Muscle of leg (tissue), 11 donors: Measurements from ENCODE around the gene ELMO1. TPM values are rescaled to one million over a fixed set of nuclear protein-coding genes. Genes with fewer than 3 reads are reported as not detected.
A peak's percentile ranks its signal among the peaks of the same experiment; 100 is the strongest.

Source experiments
- DNase-seq: peaks from one replicate; pipeline ENCODE4 v3.0.0; 2013
- H3K27ac ChIP-seq: one replicate; pipeline ENCODE4 v1.5.1; 2013; ENCODE audit warnings: mild to moderate bottlenecking, low read length, control low read depth
- H3K27me3 ChIP-seq: one replicate; pipeline ENCODE4 v1.6.1; 2013; ENCODE audit warnings: low read length; ENCODE audit not compliant: control insufficient read depth, insufficient read depth
- H3K36me3 ChIP-seq: one replicate; pipeline ENCODE4 v1.6.1; 2013; ENCODE audit warnings: low read length; ENCODE audit not compliant: control insufficient read depth, insufficient read depth
- H3K4me1 ChIP-seq: one replicate; pipeline ENCODE4 v1.6.1; 2013; ENCODE audit warnings: low read length; ENCODE audit not compliant: control insufficient read depth, insufficient read depth
- H3K4me3 ChIP-seq: one replicate; pipeline ENCODE4 v1.5.1; 2013; ENCODE audit warnings: low read length, control low read depth
- H3K9me3 ChIP-seq: replicated peaks from 2 replicates; pipeline ENCODE4 v1.6.1; 2013; ENCODE audit warnings: low read depth, low read length; ENCODE audit not compliant: control insufficient read depth
- WGBS: methylation state at CpG from one replicate; pipeline ENCODE4 v1.1.5; 2013; ENCODE audit warnings: missing lambda C conversion rate; ENCODE audit not compliant: insufficient coverage; 5-methylcytosine and 5-hydroxymethylcytosine counted together
- polyA plus RNA-seq, 8 donors: library from polyadenylated mRNA; unstranded; fragments of 120-200 nt; gene quantifications; one replicate each; pipeline versions ENCODE4 v1.2.1 to v1.2.3, GENCODE V29; 2013; ENCODE audit warnings: inconsistent platforms in 1 of 8, low replicate concordance in 1 of 8; ENCODE audit not compliant: insufficient read length in 8 of 8, insufficient read depth in 1 of 8
- total RNA-seq: library from RNA; stranded (reverse); fragments of 120-200 nt; gene quantifications from one replicate; pipeline ENCODE4 v1.2.4, GENCODE V29; 2013

The ELMO1 gene
- total and polyA plus RNA-seq, 9 donors = 20.3 to 40.7 (median 25.0) TPM

DNA sequence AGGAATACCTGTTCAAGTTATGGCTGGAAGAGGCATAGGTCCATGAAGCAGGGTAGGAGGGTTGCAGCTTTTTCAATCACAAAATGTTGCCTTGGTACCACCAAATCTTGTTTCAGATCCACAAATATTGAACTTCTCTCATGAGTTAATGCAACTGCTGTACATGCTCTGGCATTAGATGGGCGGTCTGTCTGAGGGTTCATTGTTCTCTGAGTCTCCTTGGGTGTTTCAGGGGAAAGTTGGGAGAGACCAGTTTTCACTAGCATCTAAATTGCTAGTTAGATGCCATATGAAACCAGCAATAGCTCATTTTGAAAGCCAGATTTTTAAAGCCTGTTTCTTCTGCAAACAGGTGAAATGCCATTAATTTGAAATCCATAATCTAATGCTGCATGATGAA lies 27.8 kb upstream of the ELMO1 start:
- no CpG with 5 or more reads among the region's 1 CpG for WGBS
- H3K4me1 ChIP-seq = no peaks in the 10 kb centered on the region
- no peak overlapping the region for H3K4me3 ChIP-seq
- H3K36me3 ChIP-seq = no peaks in the 10 kb centered on the region
- peak; percentile 27 for DNase-seq
- H3K27ac ChIP-seq = no peak overlapping the region
- H3K9me3 ChIP-seq = no peaks in the 10 kb centered on the region
- H3K27me3 ChIP-seq = no peaks in the 10 kb centered on the region

DNA sequence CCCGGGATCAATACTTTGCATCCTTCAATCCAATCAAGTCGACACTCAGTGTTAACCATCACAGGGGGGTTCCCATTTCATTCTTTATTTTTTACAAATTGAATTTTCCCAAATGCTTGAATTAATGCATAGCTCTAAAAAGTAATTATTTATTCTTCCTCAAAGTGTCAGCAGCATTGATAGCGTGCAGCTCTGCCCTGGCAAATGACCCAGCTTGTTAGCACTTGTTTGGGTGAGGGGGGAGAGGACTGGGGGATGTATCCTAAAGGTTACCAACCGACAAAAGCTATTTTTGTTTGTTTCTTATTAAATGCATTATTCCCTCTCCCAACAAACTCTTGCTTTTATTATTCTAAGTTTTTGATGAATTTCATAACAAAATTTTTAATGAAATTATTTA lies 27.0 kb upstream of the ELMO1 start:
- Histone ChIP-seq H3K4me1 (no peaks in the 10 kb centered on the region), H3K36me3 (no peaks in the 10 kb centered on the region), H3K4me3 (no peak overlapping the region), H3K9me3 (no peaks in the 10 kb centered on the region), H3K27ac (no peak overlapping the region), H3K27me3 (no peaks in the 10 kb centered on the region)
- no peak for DNase-seq
- WGBS = no CpG with 5 or more reads among the region's 4 CpGs

- WGBS = no CpG with 5 or more reads among the region's 7 CpGs
- Histone ChIP-seq H3K4me3 (no peak overlapping the region), H3K27me3 (no peaks in the 10 kb centered on the region), H3K36me3 (no peaks in the 10 kb centered on the region), H3K4me1 (no peaks in the 10 kb centered on the region), H3K27ac (no peak overlapping the region), H3K9me3 (no peaks in the 10 kb centered on the region)
- no peak for DNase-seq
Measured at GRCh38 chr7:37471619-37472018, 23.0 kb upstream of the ELMO1 start.

GRCh38 chr7:37467002-37467401 lies 18.3 kb upstream of the ELMO1 start:
- Histone ChIP-seq H3K4me3 (no peak overlapping the region), H3K27ac (no peak overlapping the region), H3K4me1 (no peaks in the 10 kb centered on the region), H3K9me3 (no peaks in the 10 kb centered on the region), H3K27me3 (no peaks in the 10 kb centered on the region), H3K36me3 (no peaks in the 10 kb centered on the region)
- 33% methylated on average over 1 of the region's 3 CpGs for WGBS
- DNase-seq = peak; percentile 48

DNA sequence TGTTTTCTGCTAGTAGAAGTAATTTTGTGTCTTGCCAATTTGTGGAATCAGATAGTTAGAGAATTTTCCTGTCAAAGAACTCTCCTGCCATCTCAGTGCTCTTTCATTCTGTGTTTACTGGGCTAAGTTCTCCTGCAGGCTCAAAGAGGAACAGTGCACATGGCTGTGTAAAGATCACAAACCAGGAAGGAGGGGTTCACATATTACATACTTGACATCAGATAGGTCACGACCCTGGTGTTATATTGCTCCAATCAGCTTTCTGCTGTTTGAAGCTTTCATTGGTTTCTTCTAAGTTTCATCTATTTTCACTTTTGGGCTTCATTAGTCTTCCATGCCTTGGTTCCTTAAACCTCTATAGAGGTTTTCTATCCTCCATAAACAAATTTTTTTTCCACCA lies 13.5 kb upstream of the ELMO1 start:
- Histone ChIP-seq H3K9me3 (no peaks in the 10 kb centered on the region), H3K4me3 (no peak overlapping the region), H3K36me3 (no peaks in the 10 kb centered on the region), H3K4me1 (no peaks in the 10 kb centered on the region), H3K27me3 (peaks cover 2% of the 10 kb centered on the region), H3K27ac (no peak overlapping the region)
- no CpG with 5 or more reads among the region's 1 CpG for WGBS
- DNase-seq = no peak

DNA sequence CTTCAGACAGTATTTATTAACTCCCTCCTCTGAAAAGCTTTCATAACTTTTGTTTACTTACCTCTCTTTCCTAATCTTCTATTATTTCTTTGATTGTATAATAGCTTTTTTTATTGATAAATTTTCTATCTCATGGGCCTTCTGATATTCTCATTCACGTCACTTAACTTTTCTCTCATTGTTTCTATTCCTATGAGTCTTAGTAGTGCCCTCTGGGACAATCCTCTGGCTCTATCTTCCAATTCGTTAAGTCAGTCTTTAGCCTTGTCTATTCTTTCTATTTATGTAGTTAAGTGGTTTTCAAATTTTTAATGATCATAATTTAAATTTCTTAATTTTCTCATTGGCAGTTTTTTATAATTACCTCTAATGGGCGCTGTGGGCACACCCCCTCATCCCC lies 6.4 kb upstream of the ELMO1 start:
- Histone ChIP-seq H3K4me3 (no peak overlapping the region), H3K4me1 (no peaks in the 10 kb centered on the region), H3K27me3 (peaks cover 4% of the 10 kb centered on the region), H3K27ac (no peak overlapping the region), H3K36me3 (no peaks in the 10 kb centered on the region), H3K9me3 (no peaks in the 10 kb centered on the region)
- DNase-seq = no peak
- WGBS = no CpG with 5 or more reads among the region's 3 CpGs

DNA sequence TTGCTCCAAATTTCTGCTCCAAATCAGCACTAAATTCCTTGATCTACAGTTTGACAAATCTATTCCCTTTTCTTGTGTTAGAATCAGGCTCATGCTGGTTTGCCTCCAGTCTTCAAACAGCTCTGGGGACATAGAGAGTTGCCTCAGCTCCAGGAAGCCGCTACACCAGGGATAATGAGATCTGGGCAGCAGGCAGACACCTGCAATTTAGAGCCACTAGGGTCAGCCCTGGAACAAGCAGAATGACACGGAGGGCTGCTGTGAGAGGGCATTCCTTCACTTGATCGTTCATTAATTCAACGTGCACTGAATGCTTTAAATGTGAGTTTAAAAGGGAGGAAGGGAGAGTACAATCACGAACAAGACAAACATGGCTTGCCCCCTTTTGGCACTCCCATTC lies 3.7 kb upstream of the ELMO1 start:
- H3K36me3 ChIP-seq = no peaks in the 10 kb centered on the region
- H3K9me3 ChIP-seq = no peaks in the 10 kb centered on the region
- H3K4me3 ChIP-seq = no peak overlapping the region
- peaks cover 11% of the 10 kb centered on the region for H3K27me3 ChIP-seq
- 27% methylated on average over 3 of the region's 5 CpGs for WGBS
- no peak for DNase-seq
- no peak overlapping the region for H3K27ac ChIP-seq
- peaks cover 5% of the 10 kb centered on the region for H3K4me1 ChIP-seq

DNA sequence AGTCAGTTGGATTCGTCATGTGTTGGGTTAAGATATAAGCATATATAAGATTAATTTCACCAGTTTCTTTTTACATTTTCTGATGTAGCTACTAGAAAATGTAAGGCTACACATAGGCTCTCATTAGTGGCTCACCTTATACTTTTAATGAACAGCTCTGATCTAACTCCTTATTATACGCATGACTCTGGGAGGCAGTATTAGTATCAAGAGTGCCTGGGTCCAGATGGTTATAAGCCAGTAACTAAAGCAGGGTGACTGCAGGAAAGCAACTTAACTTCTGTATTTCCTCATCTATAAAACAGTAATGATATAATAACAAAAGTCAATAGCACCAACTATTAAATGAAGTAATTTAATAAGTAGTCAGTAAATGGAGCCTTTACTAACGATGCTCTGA lies 1.4 kb upstream of the ELMO1 start:
- no peak overlapping the region for H3K27ac ChIP-seq
- DNase-seq = no peak
- peaks cover 9% of the 10 kb centered on the region for H3K4me1 ChIP-seq
- no peaks in the 10 kb centered on the region for H3K9me3 ChIP-seq
- H3K4me3 ChIP-seq = no peak overlapping the region
- H3K27me3 ChIP-seq = peaks cover 11% of the 10 kb centered on the region
- no CpG with 5 or more reads among the region's 3 CpGs for WGBS
- no peaks in the 10 kb centered on the region for H3K36me3 ChIP-seq

DNA sequence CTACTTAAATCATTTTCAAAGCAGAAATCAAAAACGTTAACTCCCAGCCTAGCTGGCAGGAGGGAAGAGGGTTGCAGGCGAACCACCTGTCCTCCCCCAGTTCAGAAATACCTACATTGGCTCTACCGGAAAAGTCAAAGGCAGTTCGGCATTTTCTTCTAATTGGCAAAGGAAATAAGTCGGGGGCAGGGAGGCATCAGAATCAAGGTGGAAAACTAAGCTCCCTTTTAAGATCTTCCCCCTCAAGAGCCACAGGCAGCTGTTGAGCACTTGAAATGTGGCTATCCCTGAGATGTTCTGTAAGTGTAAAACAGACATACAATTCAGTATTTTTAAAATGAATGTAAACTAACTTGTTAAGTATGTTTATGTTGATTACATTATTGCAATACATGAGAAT lies 957 bp upstream of the ELMO1 start:
- peaks cover 11% of the 10 kb centered on the region for H3K27me3 ChIP-seq
- H3K4me1 ChIP-seq = peaks cover 9% of the 10 kb centered on the region
- no peaks in the 10 kb centered on the region for H3K36me3 ChIP-seq
- DNase-seq = no peak
- 40% methylated on average over 1 of the region's 5 CpGs for WGBS
- H3K27ac ChIP-seq = no peak overlapping the region
- H3K9me3 ChIP-seq = no peaks in the 10 kb centered on the region
- H3K4me3 ChIP-seq = no peak overlapping the region

DNA sequence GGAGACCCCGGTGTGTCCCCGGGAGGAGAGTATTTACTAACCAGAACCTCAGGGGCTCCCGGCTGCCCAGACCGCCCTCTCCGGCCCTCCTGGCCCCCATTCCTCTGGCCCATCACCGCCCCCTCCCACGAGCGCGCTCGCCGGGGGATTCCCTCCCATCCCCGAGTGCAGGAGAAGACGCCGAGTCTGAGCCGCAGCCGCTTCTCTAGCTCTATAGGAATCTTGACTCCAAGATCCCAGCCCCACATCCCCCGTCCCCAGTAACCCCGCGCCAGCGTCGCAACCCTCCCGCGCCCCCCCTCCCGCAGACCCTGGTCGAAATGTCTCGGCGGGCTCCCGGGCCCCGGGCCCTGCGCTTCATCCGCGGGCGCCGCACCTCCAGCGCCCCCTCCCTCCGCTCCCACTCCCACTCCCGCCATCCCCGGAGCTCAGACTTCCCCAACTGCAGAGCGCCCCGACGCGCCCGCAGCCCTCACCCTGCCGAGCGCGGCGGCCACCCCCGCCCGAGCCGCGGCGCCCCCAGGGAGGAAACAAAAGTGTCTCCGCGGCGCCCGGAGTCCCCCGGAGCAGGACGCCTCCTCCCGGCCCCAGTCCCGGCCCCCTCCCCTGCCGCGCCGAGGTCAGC lies 541 bp downstream of the ELMO1 start:
- Histone ChIP-seq H3K4me1 (peaks cover 11% of the 10 kb centered on the region), H3K27ac (peak overlapping the region; percentile 91), H3K36me3 (no peaks in the 10 kb centered on the region), H3K9me3 (no peaks in the 10 kb centered on the region), H3K4me3 (peak overlapping the region; percentile 85), H3K27me3 (peaks cover 11% of the 10 kb centered on the region)
- no peak for DNase-seq
- WGBS = 0% methylated on average over 58 of the region's 63 CpGs

GRCh38 chr7:37446371-37446770 lies 2.3 kb downstream of the ELMO1 start:
- H3K36me3 ChIP-seq = no peaks in the 10 kb centered on the region
- 85% methylated on average over 2 of the region's 3 CpGs for WGBS
- peaks cover 9% of the 10 kb centered on the region for H3K27me3 ChIP-seq
- DNase-seq = no peak
- H3K9me3 ChIP-seq = no peaks in the 10 kb centered on the region
- H3K27ac ChIP-seq = no peak overlapping the region
- peaks cover 11% of the 10 kb centered on the region for H3K4me1 ChIP-seq
- no peak overlapping the region for H3K4me3 ChIP-seq
